ENCODE data around the gene C2orf78.
"Not testable (repeated sequence)": the region's sequence is repeated elsewhere in the genome, so short reads cannot be mapped to it uniquely, and the experiment has no call there.

- TF ChIP-seq RELA (IDR thresholded peaks at IDR 0.05; ENCODE audit: borderline replicate concordance, partially characterized antibody); FOXK2 (IDR thresholded peaks at IDR 0.05); MEF2B (IDR thresholded peaks at IDR 0.05; ENCODE audit: partially characterized antibody, poor library complexity, severe bottlenecking); POLR2A (IDR thresholded peaks at IDR 0.05; ENCODE audit: low read depth, low read length); FOXM1 (IDR thresholded peaks at IDR 0.05; ENCODE audit: low read depth, low read length); SP1 (IDR thresholded peaks at IDR 0.05; ENCODE audit: low read depth, low read length); NKRF (conservative IDR thresholded peaks at IDR 0.05); POLR2AphosphoS5 (IDR thresholded peaks at IDR 0.05; ENCODE audit: low read length); TCF12 (IDR thresholded peaks at IDR 0.05; ENCODE audit: low read depth, low read length): not testable (repeated sequence)
- TF ChIP-seq, protein P1, sequence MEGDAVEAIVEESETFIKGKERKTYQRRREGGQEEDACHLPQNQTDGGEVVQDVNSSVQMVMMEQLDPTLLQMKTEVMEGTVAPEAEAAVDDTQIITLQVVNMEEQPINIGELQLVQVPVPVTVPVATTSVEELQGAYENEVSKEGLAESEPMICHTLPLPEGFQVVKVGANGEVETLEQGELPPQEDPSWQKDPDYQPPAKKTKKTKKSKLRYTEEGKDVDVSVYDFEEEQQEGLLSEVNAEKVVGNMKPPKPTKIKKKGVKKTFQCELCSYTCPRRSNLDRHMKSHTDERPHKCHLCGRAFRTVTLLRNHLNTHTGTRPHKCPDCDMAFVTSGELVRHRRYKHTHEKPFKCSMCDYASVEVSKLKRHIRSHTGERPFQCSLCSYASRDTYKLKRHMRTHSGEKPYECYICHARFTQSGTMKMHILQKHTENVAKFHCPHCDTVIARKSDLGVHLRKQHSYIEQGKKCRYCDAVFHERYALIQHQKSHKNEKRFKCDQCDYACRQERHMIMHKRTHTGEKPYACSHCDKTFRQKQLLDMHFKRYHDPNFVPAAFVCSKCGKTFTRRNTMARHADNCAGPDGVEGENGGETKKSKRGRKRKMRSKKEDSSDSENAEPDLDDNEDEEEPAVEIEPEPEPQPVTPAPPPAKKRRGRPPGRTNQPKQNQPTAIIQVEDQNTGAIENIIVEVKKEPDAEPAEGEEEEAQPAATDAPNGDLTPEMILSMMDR (IDR thresholded peaks at IDR 0.05 in 2 of 3, conservative IDR thresholded peaks at IDR 0.05 in 1 of 3; ENCODE audit: control insufficient read depth in 2 of 3, extremely low read depth in 1 of 3, insufficient read depth in 1 of 3, low read depth in 3 of 3, low read length in 3 of 3), result not testable (repeated sequence)
- TF ChIP-seq, protein P2, sequence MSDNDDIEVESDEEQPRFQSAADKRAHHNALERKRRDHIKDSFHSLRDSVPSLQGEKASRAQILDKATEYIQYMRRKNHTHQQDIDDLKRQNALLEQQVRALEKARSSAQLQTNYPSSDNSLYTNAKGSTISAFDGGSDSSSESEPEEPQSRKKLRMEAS (IDR thresholded peaks at IDR 0.05; ENCODE audit: low read depth, low read length), result not testable (repeated sequence)
- TF ChIP-seq, protein P3, sequence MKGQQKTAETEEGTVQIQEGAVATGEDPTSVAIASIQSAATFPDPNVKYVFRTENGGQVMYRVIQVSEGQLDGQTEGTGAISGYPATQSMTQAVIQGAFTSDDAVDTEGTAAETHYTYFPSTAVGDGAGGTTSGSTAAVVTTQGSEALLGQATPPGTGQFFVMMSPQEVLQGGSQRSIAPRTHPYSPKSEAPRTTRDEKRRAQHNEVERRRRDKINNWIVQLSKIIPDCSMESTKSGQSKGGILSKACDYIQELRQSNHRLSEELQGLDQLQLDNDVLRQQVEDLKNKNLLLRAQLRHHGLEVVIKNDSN (IDR thresholded peaks at IDR 0.05; ENCODE audit: borderline replicate concordance, extremely low read length, insufficient read depth, low read depth, low read length), result not testable (repeated sequence)
- TF ChIP-seq, protein P4, sequence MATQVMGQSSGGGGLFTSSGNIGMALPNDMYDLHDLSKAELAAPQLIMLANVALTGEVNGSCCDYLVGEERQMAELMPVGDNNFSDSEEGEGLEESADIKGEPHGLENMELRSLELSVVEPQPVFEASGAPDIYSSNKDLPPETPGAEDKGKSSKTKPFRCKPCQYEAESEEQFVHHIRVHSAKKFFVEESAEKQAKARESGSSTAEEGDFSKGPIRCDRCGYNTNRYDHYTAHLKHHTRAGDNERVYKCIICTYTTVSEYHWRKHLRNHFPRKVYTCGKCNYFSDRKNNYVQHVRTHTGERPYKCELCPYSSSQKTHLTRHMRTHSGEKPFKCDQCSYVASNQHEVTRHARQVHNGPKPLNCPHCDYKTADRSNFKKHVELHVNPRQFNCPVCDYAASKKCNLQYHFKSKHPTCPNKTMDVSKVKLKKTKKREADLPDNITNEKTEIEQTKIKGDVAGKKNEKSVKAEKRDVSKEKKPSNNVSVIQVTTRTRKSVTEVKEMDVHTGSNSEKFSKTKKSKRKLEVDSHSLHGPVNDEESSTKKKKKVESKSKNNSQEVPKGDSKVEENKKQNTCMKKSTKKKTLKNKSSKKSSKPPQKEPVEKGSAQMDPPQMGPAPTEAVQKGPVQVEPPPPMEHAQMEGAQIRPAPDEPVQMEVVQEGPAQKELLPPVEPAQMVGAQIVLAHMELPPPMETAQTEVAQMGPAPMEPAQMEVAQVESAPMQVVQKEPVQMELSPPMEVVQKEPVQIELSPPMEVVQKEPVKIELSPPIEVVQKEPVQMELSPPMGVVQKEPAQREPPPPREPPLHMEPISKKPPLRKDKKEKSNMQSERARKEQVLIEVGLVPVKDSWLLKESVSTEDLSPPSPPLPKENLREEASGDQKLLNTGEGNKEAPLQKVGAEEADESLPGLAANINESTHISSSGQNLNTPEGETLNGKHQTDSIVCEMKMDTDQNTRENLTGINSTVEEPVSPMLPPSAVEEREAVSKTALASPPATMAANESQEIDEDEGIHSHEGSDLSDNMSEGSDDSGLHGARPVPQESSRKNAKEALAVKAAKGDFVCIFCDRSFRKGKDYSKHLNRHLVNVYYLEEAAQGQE (IDR thresholded peaks at IDR 0.05; ENCODE audit: low read depth, low read length), result not testable (repeated sequence)
Measured at GRCh38 chr2:73778867-73779466, 5.0 kb upstream of the C2orf78 start.
